H1 (cell line): ENCODE measurements around the gene MRPS12.
"Not testable (repeated sequence)": the region's sequence is repeated elsewhere in the genome, so short reads cannot be mapped to it uniquely, and the experiment has no call there.

ENCODE experiments used
- BRCA1 ChIP-seq: IDR thresholded peaks from 2 replicates; pipeline ENCODE4 v1.6.1; 2012; ENCODE audit warnings: low read depth, low read length, improper control_type of control experiment
- CTCF ChIP-seq, 3 experiments: IDR thresholded peaks; 1 replicate in 2 of 3; 2 replicates in 1 of 3; pipeline versions ENCODE4 v1.5.1 to v1.6.1; 2011; ENCODE audit warnings: low read length in 3 of 3, mild to moderate bottlenecking in 3 of 3, inconsistent platforms in 2 of 3, low read depth in 1 of 3, moderate library complexity in 1 of 3; ENCODE audit not compliant: insufficient read depth in 1 of 3; ENCODE audit errors: control extremely low read depth in 1 of 3
- HDAC6 ChIP-seq: IDR thresholded peaks from one replicate; pipeline ENCODE4 v1.7.1; 2012; ENCODE audit warnings: low read depth, mild to moderate bottlenecking, inconsistent platforms, low read length, moderate library complexity
- PHF8 ChIP-seq: fragments of 200-600 bp; sonication (generic); conservative IDR thresholded peaks from 2 replicates; pipeline ENCODE4 v1.7.1; 2012; ENCODE audit warnings: low read depth, mild to moderate bottlenecking, inconsistent platforms, low read length, moderate library complexity
- POLR2A ChIP-seq, 2 experiments: IDR thresholded peaks; 1 replicate in 1 of 2; 2 replicates in 1 of 2; pipeline ENCODE4 v1.6.1; 2011; ENCODE audit warnings: low read depth in 2 of 2, low read length in 2 of 2, mild to moderate bottlenecking in 2 of 2; ENCODE audit errors: control extremely low read depth in 1 of 2
- RFX5 ChIP-seq: IDR thresholded peaks from 2 replicates; pipeline ENCODE4 v1.6.1; 2011; ENCODE audit warnings: low read depth, low read length, improper control_type of control experiment, borderline replicate concordance

GRCh38 chr19:38941466-38941865 is 10.7 kb downstream of the MRPS12 start:
- not testable (repeated sequence) for TF ChIP-seq BRCA1; CTCF (IDR thresholded peaks at IDR 0.05; ENCODE audit: control extremely low read depth in 1 of 3, insufficient read depth in 1 of 3, low read depth in 1 of 3, low read length in 3 of 3); RFX5; PHF8; HDAC6; POLR2A (IDR thresholded peaks at IDR 0.05; ENCODE audit: control extremely low read depth in 1 of 2, low read depth in 2 of 2, low read length in 2 of 2)
